ENCODE results near the gene CERK.

- TF ChIP-seq CTCF (IDR thresholded peaks at IDR 0.05) (no peak), POLR2AphosphoS5 (IDR thresholded peaks at IDR 0.05) (no peak), POLR2A (IDR thresholded peaks at IDR 0.05) (no peak)
These were observed 32.1 kb upstream of the CERK start for GRCh38 chr22:46770151-46770641.
